Keratinocyte (primary cell): ENCODE results near the gene FEN1. TPM values are rescaled to one million over a fixed set of nuclear protein-coding genes. Genes with fewer than 3 reads are reported as not detected.

Experiments used
- DNase-seq: peaks from one replicate; pipeline ENCODE4 v3.0.0-alpha.2; 2011; ENCODE audit warnings: low read depth, missing footprints, low spot score
- FAIRE-seq: peaks from 2 replicates; lab custom pipeline; 2011; peaks lifted over from hg19 to GRCh38; lab: Jason Lieb, UNC
- H2AFZ ChIP-seq: 2 replicates; pipeline ENCODE4 v1.6.0; 2012; ENCODE audit warnings: low read length, control low read depth, inconsistent platforms; ENCODE audit not compliant: control insufficient read depth
- H3K27ac ChIP-seq: 2 replicates; pipeline ENCODE4 v1.5.1; 2011; ENCODE audit warnings: low read length; ENCODE audit not compliant: control insufficient read depth, insufficient read depth
- H3K27me3 ChIP-seq: 3 replicates; pipeline ENCODE4 v1.6.0; 2011; ENCODE audit warnings: low read length; ENCODE audit not compliant: control insufficient read depth, insufficient read depth; ENCODE audit errors: extremely low read depth
- H3K36me3 ChIP-seq, 2 experiments: 2 replicates in 1 of 2; 3 replicates in 1 of 2; pipeline ENCODE4 v1.5.1; 2011; ENCODE audit warnings: low read length in 2 of 2, mild to moderate bottlenecking in 1 of 2; ENCODE audit not compliant: control insufficient read depth in 2 of 2, insufficient read depth in 2 of 2; ENCODE audit errors: extremely low read depth in 1 of 2
- H3K4me1 ChIP-seq: 3 replicates; pipeline ENCODE4 v1.5.1; 2011; ENCODE audit warnings: low read length; ENCODE audit not compliant: control insufficient read depth, insufficient read depth; ENCODE audit errors: extremely low read depth
- H3K4me2 ChIP-seq: 3 replicates; pipeline ENCODE4 v1.6.0; 2011; ENCODE audit warnings: low read depth, low read length; ENCODE audit not compliant: control insufficient read depth, insufficient read depth; ENCODE audit errors: extremely low read depth
- H3K4me3 ChIP-seq, 3 experiments: fragments of 200-600 bp in 1 of 3; sonication (generic) in 1 of 3; 2 replicates in 2 of 3; 3 replicates in 1 of 3; pipeline ENCODE4 v1.5.1; 2011 to 2016; ENCODE audit warnings: low read length in 3 of 3, mild to moderate bottlenecking in 3 of 3, control low read depth in 2 of 3, inconsistent platforms in 1 of 3, low read depth in 1 of 3, mixed read lengths in 1 of 3, mixed run types in 1 of 3, moderate library complexity in 1 of 3; ENCODE audit not compliant: control insufficient read depth in 2 of 3, insufficient read depth in 2 of 3; ENCODE audit errors: extremely low read depth in 1 of 3
- H3K79me2 ChIP-seq: 2 replicates; pipeline ENCODE4 v1.6.0; 2012; ENCODE audit warnings: low read length; ENCODE audit not compliant: control insufficient read depth, insufficient read depth
- H3K9ac ChIP-seq: 3 replicates; pipeline ENCODE4 v1.6.0; 2011; ENCODE audit warnings: low read length; ENCODE audit not compliant: control insufficient read depth, insufficient read depth; ENCODE audit errors: extremely low read depth
- H3K9me1 ChIP-seq: 3 replicates; pipeline ENCODE4 v1.6.0; 2011; ENCODE audit warnings: low read length; ENCODE audit not compliant: control insufficient read depth, insufficient read depth; ENCODE audit errors: extremely low read depth
- H3K9me3 ChIP-seq: 2 replicates; pipeline ENCODE4 v1.5.1; 2012; ENCODE audit warnings: low read depth, low read length; ENCODE audit not compliant: control insufficient read depth
- H4K20me1 ChIP-seq: 3 replicates; pipeline ENCODE4 v1.6.0; 2011; ENCODE audit warnings: low read length; ENCODE audit not compliant: control insufficient read depth, insufficient read depth; ENCODE audit errors: extremely low read depth
- EZH2 ChIP-seq: IDR thresholded peaks from one replicate; pipeline ENCODE4 v1.6.1; 2012; ENCODE audit warnings: inconsistent platforms, mild to moderate bottlenecking, low read length, moderate library complexity
- dilution Hi-C: fragments of 300-500 bp; cut with MboI; formaldehyde crosslinking; loops from one replicate; pipeline ENCODE4 v1.7.0; 2020; ENCODE audit warnings: low sequenced_read_pairs; ENCODE audit not compliant: extremely low pct_ligation_motif_present
- polyA plus RNA-seq, 5 experiments: library from polyadenylated mRNA; depleted of rRNA in 3 of 5; stranded (reverse) in 3 of 5; stranded (forward) in 1 of 5; unstranded in 1 of 5; fragments of >200 nt; gene quantifications; 1 replicate in 1 of 5; 2 replicates in 3 of 5; 3 replicates in 1 of 5; pipeline versions ENCODE4 v1.2.1 to v1.2.3, GENCODE V29; 2011 to 2012; ENCODE audit warnings: missing spikeins in 2 of 5, low read depth in 1 of 5, low replicate concordance in 1 of 5
- TF ChIP-seq, protein P1 (sequence below), 3 experiments: IDR thresholded peaks in 1 of 3; conservative IDR thresholded peaks in 1 of 3; optimal IDR thresholded peaks in 1 of 3; 2 replicates in 2 of 3; 3 replicates in 1 of 3; pipeline versions ENCODE3 to v1.5.1; 2011; ENCODE audit warnings: low read length in 3 of 3, mild to moderate bottlenecking in 3 of 3, moderate library complexity in 2 of 3, control low read depth in 1 of 3, inconsistent platforms in 1 of 3; ENCODE audit not compliant: insufficient read depth in 2 of 3; ENCODE audit errors: extremely low read depth in 1 of 3

The FEN1 gene
- polyA plus RNA-seq, 1 donor (not counting 4 experiments of a cell fraction or from before 2014, with no cell fraction given) = 26.7 TPM

DNA sequence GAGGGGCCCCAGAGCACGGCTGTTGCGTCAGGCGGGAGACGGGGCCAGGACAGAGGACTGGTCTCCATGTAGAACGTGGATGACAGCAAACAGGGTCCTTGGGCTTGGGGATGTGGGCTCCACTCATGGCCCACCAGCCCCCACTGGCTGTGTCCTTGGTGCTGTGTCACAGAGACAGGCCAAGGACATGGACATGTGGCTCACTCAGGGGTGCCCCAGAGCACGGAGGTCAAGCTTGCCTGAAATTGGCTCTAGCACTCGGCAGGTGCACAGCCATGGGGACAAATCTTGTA, 49.8 kb downstream of the FEN1 start:
- no peaks in the 10 kb centered on the region for H3K9me1 ChIP-seq
- dilution Hi-C loops = no loop called here
- DNase-seq (no peak), FAIRE-seq (no peak)
- H3K36me3 ChIP-seq = peaks cover 34 to 53% of the 10 kb centered on the region in 2 experiments
- no peaks in the 10 kb centered on the region for H3K79me2 ChIP-seq
- H3K4me2 ChIP-seq = no peak overlapping the region
- TF ChIP-seq EZH2 = no peak
- TF ChIP-seq, protein P1, sequence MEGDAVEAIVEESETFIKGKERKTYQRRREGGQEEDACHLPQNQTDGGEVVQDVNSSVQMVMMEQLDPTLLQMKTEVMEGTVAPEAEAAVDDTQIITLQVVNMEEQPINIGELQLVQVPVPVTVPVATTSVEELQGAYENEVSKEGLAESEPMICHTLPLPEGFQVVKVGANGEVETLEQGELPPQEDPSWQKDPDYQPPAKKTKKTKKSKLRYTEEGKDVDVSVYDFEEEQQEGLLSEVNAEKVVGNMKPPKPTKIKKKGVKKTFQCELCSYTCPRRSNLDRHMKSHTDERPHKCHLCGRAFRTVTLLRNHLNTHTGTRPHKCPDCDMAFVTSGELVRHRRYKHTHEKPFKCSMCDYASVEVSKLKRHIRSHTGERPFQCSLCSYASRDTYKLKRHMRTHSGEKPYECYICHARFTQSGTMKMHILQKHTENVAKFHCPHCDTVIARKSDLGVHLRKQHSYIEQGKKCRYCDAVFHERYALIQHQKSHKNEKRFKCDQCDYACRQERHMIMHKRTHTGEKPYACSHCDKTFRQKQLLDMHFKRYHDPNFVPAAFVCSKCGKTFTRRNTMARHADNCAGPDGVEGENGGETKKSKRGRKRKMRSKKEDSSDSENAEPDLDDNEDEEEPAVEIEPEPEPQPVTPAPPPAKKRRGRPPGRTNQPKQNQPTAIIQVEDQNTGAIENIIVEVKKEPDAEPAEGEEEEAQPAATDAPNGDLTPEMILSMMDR (optimal IDR thresholded peaks at IDR 0.05 in 1 of 3, IDR thresholded peaks at IDR 0.05 in 1 of 3, conservative IDR thresholded peaks at IDR 0.05 in 1 of 3; ENCODE audit: extremely low read depth in 1 of 3, insufficient read depth in 2 of 3, low read length in 3 of 3) = no peak
- H3K9me3 ChIP-seq = no peaks in the 10 kb centered on the region
- no peaks in the 10 kb centered on the region for H3K4me1 ChIP-seq
- H3K27me3 ChIP-seq = no peaks in the 10 kb centered on the region
- no peaks in the 10 kb centered on the region for H4K20me1 ChIP-seq
- no peak overlapping the region for H2AFZ ChIP-seq
- no peak overlapping the region for H3K9ac ChIP-seq
- H3K4me3 ChIP-seq = no peak overlapping the region
- H3K27ac ChIP-seq = no peak overlapping the region

DNA sequence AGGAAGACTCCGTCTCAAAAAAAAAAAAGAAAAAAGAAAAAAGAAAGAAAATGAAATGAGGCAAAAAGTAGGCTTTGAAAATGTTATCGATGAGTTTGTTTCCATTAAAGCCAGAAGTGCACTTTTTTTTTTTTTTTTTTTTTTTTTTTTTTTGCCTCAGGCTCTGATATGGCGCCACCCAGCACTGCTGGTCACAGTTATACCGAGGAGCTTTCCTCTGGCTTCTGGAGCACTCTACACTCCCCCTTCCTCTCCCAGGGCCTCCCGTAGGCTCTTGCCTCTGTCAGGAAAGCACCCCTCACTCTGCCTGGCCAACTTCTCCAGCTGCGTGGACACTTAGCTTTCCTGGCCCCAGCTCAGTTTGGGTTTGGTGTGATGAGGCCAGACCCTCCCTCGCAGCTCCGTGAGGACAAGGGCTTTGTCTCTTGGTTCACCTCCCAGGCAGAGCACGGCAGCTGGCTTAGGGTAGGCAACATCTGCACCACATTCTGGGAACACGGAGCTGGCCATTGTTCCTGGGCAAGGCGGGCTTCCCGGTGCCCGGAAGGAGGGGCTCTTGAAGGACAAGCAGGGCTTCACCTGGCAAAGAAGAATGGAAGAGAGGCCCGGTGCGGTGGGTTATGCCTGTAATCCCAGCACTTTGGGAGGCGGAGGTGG, 52.3 kb downstream of the FEN1 start:
- H3K4me1 ChIP-seq = no peaks in the 10 kb centered on the region

More for the DNA sequence above, 52.3 kb downstream of the FEN1 start:
- TF ChIP-seq, protein P1 (optimal IDR thresholded peaks at IDR 0.05 in 1 of 3, IDR thresholded peaks at IDR 0.05 in 1 of 3, conservative IDR thresholded peaks at IDR 0.05 in 1 of 3; ENCODE audit: extremely low read depth in 1 of 3, insufficient read depth in 2 of 3, low read length in 3 of 3) = no peak
- no peak for TF ChIP-seq EZH2
- H3K27ac ChIP-seq = no peak overlapping the region
- H3K27me3 ChIP-seq = no peaks in the 10 kb centered on the region
- H3K4me3 ChIP-seq = no peak overlapping the region
- H2AFZ ChIP-seq = no peak overlapping the region
- DNase-seq (no peak), FAIRE-seq (no peak)
- no peaks in the 10 kb centered on the region for H3K79me2 ChIP-seq
- no peaks in the 10 kb centered on the region for H3K9me1 ChIP-seq
- H3K9me3 ChIP-seq = no peaks in the 10 kb centered on the region
- peaks cover 2% of the 10 kb centered on the region for H4K20me1 ChIP-seq
- H3K4me2 ChIP-seq = no peak overlapping the region
- peaks cover 29 to 54% of the 10 kb centered on the region in 2 experiments for H3K36me3 ChIP-seq
- H3K9ac ChIP-seq = no peak overlapping the region
- dilution Hi-C loops = no loop called here
